Measurements from ENCODE around the gene OR1D5.
"Not testable (repeated sequence)": the region's sequence is repeated elsewhere in the genome, so short reads cannot be mapped to it uniquely, and the experiment has no call there.

The OR1D5 gene

DNA sequence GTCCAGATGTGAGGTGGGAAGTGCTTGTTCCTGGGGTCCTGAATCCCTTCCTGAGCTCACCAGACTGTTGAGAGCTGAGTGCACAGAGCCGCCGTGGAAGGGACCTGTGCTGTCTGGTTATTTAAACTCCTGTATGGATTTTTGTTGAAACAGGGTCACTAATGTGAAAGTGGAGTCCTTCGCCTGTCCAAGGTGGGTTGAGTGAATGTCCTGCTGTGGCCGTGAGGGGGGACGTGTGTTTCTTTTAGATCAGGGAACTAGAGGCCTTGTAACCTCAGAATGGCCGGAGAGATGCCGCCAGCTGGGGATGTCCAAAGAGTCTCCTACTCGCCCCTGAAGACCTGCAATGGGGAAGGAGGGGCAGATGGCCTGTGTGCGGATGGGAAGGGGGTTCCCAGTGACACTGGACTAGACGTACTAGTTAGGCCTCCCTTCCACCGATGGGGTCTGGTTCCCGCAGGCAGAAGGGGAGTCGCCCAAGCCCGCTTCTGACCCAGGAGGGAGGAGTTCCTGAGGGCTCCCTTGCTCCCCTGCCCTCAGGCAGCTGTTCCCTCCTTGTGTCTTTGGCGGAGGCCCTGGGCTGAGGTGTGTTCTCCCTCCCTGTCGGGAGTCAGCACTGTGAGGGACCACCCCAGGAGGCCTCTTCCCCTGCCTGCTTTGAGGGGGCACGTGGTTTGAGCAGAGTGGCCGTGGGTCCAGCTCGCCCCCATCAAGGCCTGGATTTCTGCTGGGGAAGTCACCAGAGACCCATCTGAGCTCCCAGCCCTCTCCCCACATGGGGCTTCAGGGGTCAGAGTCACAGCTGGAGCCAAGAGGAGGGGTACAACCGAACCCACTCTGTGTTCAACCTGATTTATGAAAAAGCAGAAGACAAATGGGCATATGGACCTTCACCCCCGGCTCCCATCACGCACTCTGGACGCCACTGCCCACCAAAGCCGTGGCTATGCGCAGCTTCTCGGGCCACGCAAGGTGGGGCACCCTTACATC is 30.9 kb downstream of the OR1D5 start:
- DNase-seq, result no peak

DNA sequence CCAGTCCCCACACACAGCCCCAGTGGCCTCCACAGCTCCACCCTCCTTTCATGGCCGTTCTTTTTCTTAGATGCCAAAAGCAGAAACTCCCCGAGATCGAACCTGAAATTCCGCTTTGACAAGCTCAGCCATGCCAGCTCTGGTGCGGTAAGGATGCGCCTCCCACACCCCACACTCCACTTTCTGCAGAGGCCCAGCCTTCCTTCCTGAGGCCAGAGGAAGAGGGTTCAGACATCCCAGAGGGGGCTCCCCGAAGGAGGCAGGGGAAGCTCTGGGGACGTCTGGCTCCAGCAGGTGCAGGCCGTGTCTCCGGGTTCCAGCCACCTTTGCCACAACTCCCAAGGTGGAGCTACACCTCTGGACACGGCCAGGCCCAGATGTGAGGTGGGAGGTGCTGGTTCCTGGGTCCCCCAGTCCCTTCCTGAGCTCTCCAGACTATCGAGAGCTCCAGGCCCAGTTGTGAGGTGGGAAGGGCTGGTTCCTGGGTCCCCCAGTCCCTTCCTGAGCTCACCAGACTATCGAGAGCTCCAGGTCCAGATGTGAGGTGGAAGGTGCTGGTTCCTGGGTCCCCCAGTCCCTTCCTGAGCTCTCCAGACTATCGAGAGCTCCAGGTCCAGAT is 32.4 kb downstream of the OR1D5 start:
- not testable (repeated sequence) for DNase-seq

DNA sequence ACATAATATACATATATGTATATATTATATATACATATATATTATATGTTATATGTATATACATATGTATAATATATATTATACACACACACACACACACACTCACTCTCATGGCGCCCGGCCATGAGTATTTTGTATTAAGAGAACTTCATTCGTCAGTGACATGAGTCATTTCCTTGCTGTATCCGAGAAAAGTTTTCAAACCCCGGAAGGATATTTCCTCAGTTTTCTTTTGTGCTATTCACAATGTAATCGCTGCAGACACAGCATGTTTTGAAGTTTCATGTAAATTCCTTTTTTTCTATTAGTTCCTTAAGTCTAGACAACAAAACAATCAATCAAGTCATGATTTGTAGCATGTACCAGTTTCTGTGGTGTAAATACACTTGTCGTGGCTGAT is 33.3 kb downstream of the OR1D5 start:
- DNase-seq, result no peak

DNA sequence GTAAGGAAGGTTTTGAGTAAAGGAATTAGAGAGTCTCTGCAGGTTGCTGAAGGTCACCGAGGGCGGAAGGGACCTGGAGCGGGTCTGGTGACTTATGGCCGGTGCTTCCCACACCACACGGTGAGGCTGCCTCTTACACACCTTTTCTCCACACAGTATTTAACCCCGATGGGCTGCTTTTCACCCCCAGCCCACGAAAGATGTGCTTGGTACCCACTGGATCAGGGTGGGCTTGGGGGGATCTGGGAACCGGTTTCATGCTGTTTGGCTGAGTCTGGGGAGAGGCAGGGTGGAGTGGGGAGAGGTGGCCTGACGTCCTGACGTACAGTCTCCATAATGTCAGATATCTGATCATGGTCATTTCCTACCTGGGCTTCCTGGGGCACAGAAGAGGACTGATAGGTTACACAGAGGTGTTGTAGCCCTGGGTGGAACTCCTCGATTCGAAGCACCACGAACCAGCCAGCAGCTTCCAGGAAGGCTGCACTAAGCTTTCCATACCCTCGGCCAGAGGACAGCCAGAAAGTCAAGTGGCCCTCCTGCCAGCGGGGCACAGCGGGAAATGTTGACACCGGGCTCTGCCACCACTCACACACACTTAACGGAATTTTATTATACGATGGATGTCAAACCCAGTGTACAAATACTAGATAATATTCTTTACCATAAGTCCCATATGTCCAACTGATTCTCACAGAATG is 34.0 kb downstream of the OR1D5 start:
- no peak for DNase-seq

DNA sequence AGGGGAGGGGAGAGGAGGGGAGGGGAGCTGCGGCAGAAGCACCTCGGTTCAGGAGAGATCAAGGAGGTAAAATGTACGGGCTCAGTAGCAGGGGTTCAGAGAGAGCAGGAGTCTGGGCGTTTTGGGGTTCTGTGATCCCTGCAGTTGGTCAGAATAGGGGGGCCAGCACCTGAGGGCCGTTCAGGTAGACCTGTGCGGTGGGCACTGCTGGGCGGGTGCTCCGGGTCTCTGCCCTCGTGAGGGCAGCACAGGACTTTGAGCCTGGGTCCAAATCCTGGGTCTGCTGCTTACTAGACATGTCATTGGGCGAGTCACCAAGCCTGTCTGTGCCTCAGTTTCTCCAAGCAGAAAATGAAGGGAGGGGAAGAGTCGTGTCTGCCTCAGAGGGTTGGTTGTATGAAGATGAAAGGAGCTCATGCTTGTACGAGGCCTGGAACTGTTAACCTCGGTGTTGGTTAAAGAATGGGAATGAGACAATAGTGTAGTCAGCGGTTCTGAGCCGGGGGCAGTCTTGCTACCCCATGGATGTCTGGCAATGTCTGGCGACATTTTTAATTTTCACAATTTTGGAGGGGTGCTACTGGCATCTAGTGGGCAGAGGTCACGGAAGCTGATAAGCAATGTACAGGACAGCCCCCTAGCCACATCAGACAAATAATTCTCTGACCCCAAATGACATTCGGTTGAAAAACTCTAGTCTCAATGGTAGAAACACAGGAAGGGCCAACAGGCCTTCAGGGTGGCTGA is 35.4 kb downstream of the OR1D5 start:
- no peak for DNase-seq

DNA sequence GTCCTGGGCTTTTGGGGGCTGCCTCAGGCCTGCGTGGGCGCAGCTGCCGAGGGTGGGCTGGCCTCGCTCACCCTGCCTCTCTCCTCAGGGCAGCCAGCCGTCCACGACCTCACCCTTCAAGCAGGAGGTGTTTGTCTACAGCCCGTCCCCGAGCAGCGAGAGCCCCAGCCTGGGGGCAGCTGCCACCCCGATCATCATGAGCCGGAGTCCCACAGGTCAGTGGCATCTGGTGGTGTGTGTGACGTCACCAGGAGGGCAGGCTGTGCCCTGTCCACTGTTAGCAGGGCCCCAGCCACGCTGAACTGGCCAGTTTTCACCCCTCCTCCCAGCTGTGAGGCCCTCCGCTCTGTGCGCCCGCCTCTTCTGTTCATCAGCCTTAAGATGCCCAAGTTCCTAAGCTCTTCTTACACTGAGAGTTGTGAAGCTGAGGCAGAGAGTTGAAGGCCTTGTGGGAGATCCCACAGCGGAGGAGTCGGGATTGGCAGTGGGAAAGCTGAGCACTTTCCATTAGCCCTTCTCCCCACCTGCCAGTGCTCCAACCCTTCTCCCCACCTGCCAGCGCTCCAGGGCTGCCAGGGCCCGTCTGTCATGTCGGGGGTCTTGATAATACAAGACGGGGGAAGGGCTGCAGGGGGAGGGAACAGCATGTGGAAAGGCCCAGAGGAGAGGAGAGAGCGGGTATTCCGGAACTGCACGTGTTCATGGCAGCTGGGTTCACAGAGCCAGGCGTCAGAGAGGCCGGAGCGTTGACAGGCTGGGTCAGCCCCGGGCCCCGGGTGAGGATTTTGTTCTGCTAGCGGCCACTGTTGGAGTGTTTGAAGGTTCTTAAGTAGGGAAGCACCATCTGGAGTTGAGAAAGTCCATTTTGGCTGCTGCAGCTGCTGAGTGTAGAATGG is 36.3 kb downstream of the OR1D5 start:
- no peak for DNase-seq

DNA sequence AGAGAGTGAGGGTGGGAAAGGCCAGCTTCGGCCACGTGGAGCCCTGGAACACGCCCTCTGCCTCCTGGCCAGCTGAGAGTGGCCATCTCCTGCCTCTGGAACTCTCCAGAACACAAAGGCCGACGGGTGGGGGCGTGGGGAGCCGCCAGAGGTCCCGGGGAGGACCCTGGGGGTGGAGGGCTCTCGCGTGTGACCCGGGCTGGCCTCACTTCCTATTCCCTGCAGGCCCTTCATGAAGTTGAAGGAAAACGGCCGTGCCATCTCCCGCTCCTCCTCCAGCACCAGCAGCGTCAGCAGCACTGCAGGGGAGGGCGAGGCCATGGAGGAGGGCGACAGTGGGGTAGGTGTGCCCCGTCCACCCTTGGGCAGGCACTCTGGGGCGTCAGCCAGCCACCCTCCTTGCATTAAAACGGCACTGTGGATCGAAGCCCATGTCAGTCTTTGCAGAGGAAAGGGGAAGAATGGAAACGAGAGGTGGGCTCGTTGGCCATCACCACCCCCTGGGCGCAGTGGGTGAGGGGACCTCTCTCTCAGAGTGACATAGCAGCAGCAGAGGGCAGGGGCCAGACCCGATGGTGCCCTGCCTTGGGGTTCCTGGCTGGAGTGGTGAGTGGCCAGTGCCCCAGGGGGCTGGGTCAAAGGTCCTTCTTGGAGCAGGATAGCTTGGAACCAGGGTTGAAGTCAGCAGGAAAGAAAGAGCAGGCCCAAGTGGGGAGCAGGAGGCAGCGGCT is 37.1 kb downstream of the OR1D5 start:
- no peak for DNase-seq

DNA sequence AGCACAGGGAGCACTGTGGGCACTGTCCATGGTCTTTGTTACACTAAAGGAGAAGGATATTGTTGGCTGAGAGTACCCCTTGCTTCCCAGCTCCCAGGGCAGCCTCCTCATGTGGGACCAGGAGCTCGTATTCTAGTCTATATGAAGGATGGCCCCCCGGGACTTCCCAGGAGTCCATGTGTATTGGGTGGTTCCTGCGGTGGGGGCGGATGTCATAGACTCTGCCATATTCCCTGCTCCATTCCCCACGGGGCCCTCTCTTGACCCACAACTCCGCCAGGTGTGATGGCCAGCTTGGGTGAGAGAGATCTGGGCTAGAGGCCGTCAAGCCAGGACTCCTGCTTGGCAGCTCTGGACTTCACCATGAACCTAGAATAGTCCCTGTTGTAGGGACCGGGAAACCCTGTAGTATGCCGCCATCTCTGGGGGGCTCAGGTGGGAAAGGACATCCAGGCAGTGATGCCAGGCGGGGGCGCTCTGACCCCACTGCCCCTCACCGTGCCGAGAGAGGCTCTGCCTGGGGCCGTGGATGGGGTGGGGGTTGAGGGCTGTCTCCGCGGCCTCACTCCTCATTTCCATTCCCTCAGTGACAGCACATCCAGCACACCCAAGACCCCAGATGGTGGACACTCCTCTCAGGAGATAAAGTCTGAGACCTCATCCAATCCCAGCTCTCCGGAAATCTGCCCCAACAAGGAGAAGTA is 37.8 kb downstream of the OR1D5 start:
- DNase-seq, result no peak

DNA sequence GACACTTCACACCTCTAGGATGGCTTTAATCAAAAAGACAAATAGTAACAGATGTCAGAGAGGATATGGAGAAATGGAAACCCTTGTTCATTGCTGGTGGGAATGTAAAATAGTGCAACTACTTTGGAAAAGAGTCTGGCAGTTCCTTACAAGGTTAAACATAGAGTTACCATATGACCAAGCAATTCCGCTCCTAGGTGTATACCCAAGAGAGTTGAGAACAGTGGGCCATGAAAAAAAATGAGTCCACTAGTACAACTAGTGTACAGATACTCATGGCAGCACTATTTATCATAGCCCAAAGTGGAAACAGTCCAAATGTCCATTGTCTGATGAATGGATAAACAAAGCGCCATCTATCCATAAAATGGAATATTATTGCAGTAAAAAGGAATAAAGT is 39.1 kb downstream of the OR1D5 start:
- DNase-seq, result no peak

DNA sequence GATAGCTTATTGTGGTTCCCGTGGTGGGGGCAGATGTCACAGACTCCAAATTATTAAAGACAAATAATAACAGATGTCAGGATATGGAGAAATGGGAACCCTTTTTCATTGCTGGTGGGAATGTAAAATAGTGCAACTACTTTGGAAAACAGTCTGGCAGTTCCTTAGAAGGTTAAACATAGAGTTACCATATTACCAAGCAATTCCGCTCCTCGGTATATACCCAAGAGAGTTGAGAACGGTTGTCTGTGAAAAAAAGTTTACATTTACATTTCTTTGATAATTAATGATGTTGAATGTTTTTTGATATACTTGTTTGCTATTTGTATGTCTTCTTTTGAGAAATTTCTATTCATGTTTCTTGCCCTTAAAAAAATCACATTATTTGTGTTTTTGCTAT is 41.2 kb downstream of the OR1D5 start:
- no peak for DNase-seq

DNA sequence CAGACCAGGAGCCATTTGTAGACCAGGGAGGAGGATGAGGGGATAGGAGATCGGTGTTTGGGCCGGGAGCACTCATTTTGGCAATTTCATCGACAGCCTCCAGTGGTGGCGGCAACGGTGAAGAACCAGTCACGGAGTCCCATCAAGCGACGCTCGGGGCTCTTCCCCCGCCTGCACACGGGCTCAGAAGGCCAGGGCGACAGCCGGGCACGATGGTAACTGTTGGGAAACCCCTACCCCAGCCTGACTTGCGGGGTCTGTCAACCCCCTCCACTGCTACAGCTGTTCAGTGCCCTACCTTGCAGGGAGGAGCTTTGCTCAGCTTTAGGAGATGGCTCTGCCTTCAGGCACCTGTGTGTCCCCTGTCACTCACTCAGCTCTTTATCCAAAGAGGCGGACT is 43.0 kb downstream of the OR1D5 start:
- no peak for DNase-seq

DNA sequence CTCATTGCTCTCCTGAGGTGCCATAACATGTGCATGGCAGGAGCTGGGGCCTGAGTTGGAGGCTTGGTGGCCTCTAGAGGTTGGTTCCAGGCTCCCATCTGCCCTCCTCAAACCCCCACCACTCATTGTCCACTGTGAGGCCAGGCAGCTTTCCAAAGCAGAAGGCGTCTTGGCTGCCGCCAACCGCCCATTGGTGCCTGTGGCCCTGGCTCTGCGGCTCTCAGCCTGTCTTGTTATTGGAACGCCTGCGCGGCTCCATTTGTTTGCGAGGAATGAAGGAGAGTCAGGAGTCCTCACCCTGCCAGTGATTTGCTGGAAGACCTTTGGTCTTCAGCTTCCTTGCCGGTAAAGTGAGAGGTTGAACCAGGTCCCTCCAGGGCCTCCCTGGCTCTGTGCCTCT is 43.6 kb downstream of the OR1D5 start:
- no peak for DNase-seq

DNA sequence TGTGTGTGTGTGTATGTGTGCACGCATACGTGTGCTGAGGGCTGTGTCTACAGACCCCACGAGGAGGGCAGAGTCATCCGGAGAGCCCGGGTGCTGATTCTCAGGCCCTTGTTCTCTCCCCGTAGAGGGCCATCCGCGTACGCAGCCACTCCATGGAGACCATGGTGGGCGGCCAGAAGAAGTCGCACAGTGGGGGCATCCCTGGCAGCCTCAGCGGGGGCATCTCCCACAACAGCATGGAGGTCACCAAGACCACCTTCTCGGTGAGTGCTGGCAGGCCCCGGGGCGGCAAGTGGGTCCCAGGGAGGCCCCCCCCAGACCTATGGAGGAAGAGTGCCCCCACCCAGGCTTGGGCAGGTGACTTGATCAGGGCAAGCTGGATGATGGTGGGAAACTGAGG is 45.5 kb downstream of the OR1D5 start:
- DNase-seq, result no peak

DNA sequence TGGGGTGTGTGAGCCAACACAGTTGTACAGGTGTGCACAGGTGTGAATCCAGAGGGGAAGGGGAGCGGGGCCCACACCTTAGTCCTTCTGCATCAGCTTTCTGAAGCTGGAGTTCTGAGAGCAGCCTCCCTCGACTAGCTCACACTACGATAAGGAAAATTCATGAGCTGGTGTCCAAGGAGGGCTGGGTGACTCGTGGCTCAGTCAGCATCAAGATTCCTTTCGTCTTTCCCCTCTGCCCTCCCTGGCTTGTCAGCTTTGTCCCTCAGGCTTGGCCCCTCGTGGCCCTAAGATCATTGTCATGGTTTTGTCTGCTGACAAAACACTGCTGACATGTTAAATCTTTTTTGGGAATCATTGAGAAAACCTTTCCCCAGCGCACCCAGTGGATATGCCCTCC is 47.5 kb downstream of the OR1D5 start:
- no peak for DNase-seq

DNA sequence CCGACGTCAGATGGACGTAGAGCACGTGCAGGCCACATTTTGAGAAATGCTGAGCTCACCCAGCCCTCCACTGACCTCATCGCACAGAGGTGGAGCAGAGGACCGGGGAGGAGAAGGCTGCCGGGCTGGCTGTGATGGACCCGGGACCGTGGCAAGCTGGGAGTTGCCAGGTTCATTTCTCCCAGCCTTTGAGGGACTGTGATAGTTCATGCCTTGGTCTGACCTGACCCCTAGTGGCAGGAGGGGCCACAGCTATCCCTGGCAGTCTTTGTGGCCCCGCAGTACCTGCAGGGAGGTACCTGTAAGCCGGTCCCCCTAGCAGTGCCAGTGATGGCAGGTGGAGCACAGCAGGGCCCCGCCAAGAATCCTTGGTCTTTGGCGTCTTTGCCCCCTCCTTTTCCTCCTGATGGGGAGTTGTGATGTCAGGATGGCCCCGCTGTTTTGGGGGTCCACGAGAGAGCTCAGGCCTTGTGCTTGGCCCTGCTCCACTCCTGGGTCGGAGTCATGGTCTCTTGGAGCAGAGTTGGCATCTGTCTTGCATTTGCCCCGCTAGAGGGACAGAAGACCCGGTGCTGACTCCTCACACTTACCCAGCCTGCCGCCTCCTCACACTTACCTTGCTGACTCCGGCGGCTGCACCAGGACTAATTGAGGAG is 50.4 kb downstream of the OR1D5 start:
- peak; percentile 78 for DNase-seq

Data from hematopoietic multipotent progenitor cell treated with erythropoietin and hydrocortisone succinate and interleukin-3 and kit ligand, for 4 days (in vitro differentiated cells).